ENCODE results near the gene SLC39A10.

GRCh38 chr2:195642679-195643068 is 14.4 kb upstream of the SLC39A10 start:
- TF ChIP-seq CTCF (IDR thresholded peaks at IDR 0.05; ENCODE audit: low read depth, low read length) (no peak), EZH2phosphoT487 (IDR thresholded peaks at IDR 0.05; ENCODE audit: low read depth) (no peak)

Data from OCI-LY3 (cell line).